Activated naive CD8-positive, alpha-beta T cell treated with anti-CD3 and anti-CD28 coated beads for 36 hours (primary cell): Measurements from ENCODE around the gene GALNT18. TPM values are rescaled to one million over a fixed set of nuclear protein-coding genes. Genes with fewer than 3 reads are reported as not detected.

Experiments used
- DNase-seq: peaks from one replicate; pipeline ENCODE4 v3.0.0; 2021
- H3K27ac Mint-ChIP-seq: one replicate; pipeline ENCODE4 v1.8.0; 2022; ENCODE audit warnings: mild to moderate bottlenecking, moderate library complexity, mixed read lengths
- H3K27me3 Mint-ChIP-seq: one replicate; pipeline ENCODE4 v1.8.0; 2022; ENCODE audit warnings: mild to moderate bottlenecking, mixed read lengths
- H3K36me3 Mint-ChIP-seq: one replicate; pipeline ENCODE4 v1.8.0; 2021; ENCODE audit warnings: mild to moderate bottlenecking, mixed read lengths
- H3K4me1 Mint-ChIP-seq: one replicate; pipeline ENCODE4 v1.8.0; 2021; ENCODE audit warnings: mixed read lengths
- H3K4me3 Mint-ChIP-seq: one replicate; pipeline ENCODE4 v1.8.0; 2022; ENCODE audit warnings: mild to moderate bottlenecking, moderate library complexity, mixed read lengths
- H3K9me3 Mint-ChIP-seq: one replicate; pipeline ENCODE4 v1.8.0; 2022; ENCODE audit warnings: mixed read lengths
- total RNA-seq, 2 experiments: library from RNA; stranded (reverse); gene quantifications; one replicate each; pipeline ENCODE4 v1.2.3, GENCODE V29; 2021

The GALNT18 gene
- total RNA-seq, 2 experiments from 2014 or later: 10.0 to 10.5 TPM

- no peaks in the 10 kb centered on the region for H3K27me3 Mint-ChIP-seq
- no peak overlapping the region for H3K27ac Mint-ChIP-seq
- H3K9me3 Mint-ChIP-seq: no peaks in the 10 kb centered on the region
These were observed 99.2 kb downstream of the GALNT18 start for GRCh38 chr11:11522591-11522990.

GRCh38 chr11:11521306-11522002 lies 100.4 kb downstream of the GALNT18 start:
- no peaks in the 10 kb centered on the region for H3K9me3 Mint-ChIP-seq
- H3K27ac Mint-ChIP-seq: no peak overlapping the region
- peaks cover 8% of the 10 kb centered on the region for H3K4me1 Mint-ChIP-seq
- no peak overlapping the region for H3K4me3 Mint-ChIP-seq
- H3K27me3 Mint-ChIP-seq: no peaks in the 10 kb centered on the region
- DNase-seq: peak; percentile 2
- H3K36me3 Mint-ChIP-seq: no peaks in the 10 kb centered on the region

More at GRCh38 chr11:11522591-11522990, 99.2 kb downstream of the GALNT18 start:
- Mint-ChIP-seq H3K36me3 (no peaks in the 10 kb centered on the region), H3K4me1 (peaks cover 8% of the 10 kb centered on the region), H3K4me3 (no peak overlapping the region)
- DNase-seq: no peak

GRCh38 chr11:11520231-11521015 lies 101.4 kb downstream of the GALNT18 start:
- H3K27ac Mint-ChIP-seq: no peak overlapping the region
- no peaks in the 10 kb centered on the region for H3K9me3 Mint-ChIP-seq
- DNase-seq: no peak
- no peak overlapping the region for H3K4me3 Mint-ChIP-seq
- no peaks in the 10 kb centered on the region for H3K27me3 Mint-ChIP-seq
- no peaks in the 10 kb centered on the region for H3K36me3 Mint-ChIP-seq
- H3K4me1 Mint-ChIP-seq: peaks cover 8% of the 10 kb centered on the region

- Mint-ChIP-seq H3K4me3 (no peak overlapping the region), H3K27ac (no peak overlapping the region), H3K9me3 (no peaks in the 10 kb centered on the region), H3K4me1 (peaks cover 8% of the 10 kb centered on the region), H3K36me3 (no peaks in the 10 kb centered on the region), H3K27me3 (no peaks in the 10 kb centered on the region)
- DNase-seq: no peak
These were observed 102.6 kb downstream of the GALNT18 start for GRCh38 chr11:11519184-11519583.

- Mint-ChIP-seq H3K9me3 (no peaks in the 10 kb centered on the region), H3K4me1 (no peaks in the 10 kb centered on the region), H3K27me3 (no peaks in the 10 kb centered on the region), H3K4me3 (no peak overlapping the region), H3K27ac (no peak overlapping the region), H3K36me3 (no peaks in the 10 kb centered on the region)
- DNase-seq: no peak
These were observed 107.6 kb downstream of the GALNT18 start for GRCh38 chr11:11514246-11514645.

- no peak for DNase-seq
- no peaks in the 10 kb centered on the region for H3K36me3 Mint-ChIP-seq
- H3K27me3 Mint-ChIP-seq: no peaks in the 10 kb centered on the region
- no peak overlapping the region for H3K4me3 Mint-ChIP-seq
- H3K27ac Mint-ChIP-seq: no peak overlapping the region
- no peaks in the 10 kb centered on the region for H3K9me3 Mint-ChIP-seq
- no peaks in the 10 kb centered on the region for H3K4me1 Mint-ChIP-seq
These were observed 108.4 kb downstream of the GALNT18 start for GRCh38 chr11:11513422-11513821.

- H3K9me3 Mint-ChIP-seq: no peaks in the 10 kb centered on the region
- DNase-seq: no peak
- H3K36me3 Mint-ChIP-seq: no peaks in the 10 kb centered on the region
- H3K4me3 Mint-ChIP-seq: no peak overlapping the region
- peaks cover 2% of the 10 kb centered on the region for H3K27me3 Mint-ChIP-seq
- H3K4me1 Mint-ChIP-seq: no peaks in the 10 kb centered on the region
- H3K27ac Mint-ChIP-seq: no peak overlapping the region
These were observed 108.9 kb downstream of the GALNT18 start for GRCh38 chr11:11512929-11513328.

- Mint-ChIP-seq H3K27me3 (peaks cover 3% of the 10 kb centered on the region), H3K36me3 (no peaks in the 10 kb centered on the region), H3K9me3 (no peaks in the 10 kb centered on the region), H3K4me3 (no peak overlapping the region), H3K4me1 (no peaks in the 10 kb centered on the region), H3K27ac (no peak overlapping the region)
- DNase-seq: no peak
These were observed 109.3 kb downstream of the GALNT18 start for GRCh38 chr11:11512502-11512901.

- H3K9me3 Mint-ChIP-seq: no peaks in the 10 kb centered on the region
- H3K4me3 Mint-ChIP-seq: no peak overlapping the region
- H3K36me3 Mint-ChIP-seq: no peaks in the 10 kb centered on the region
- peaks cover 3% of the 10 kb centered on the region for H3K27me3 Mint-ChIP-seq
- no peak for DNase-seq
- no peaks in the 10 kb centered on the region for H3K4me1 Mint-ChIP-seq
- H3K27ac Mint-ChIP-seq: no peak overlapping the region
These were observed 109.7 kb downstream of the GALNT18 start for GRCh38 chr11:11512090-11512489.

GRCh38 chr11:11510939-11511338 lies 110.9 kb downstream of the GALNT18 start:
- H3K4me3 Mint-ChIP-seq: no peak overlapping the region
- no peak overlapping the region for H3K27ac Mint-ChIP-seq
- no peaks in the 10 kb centered on the region for H3K4me1 Mint-ChIP-seq
- no peaks in the 10 kb centered on the region for H3K36me3 Mint-ChIP-seq
- peaks cover 3% of the 10 kb centered on the region for H3K27me3 Mint-ChIP-seq
- DNase-seq: no peak
- H3K9me3 Mint-ChIP-seq: no peaks in the 10 kb centered on the region

- peaks cover 3% of the 10 kb centered on the region for H3K27me3 Mint-ChIP-seq
- no peak overlapping the region for H3K27ac Mint-ChIP-seq
- no peak for DNase-seq
- no peak overlapping the region for H3K4me3 Mint-ChIP-seq
- H3K36me3 Mint-ChIP-seq: no peaks in the 10 kb centered on the region
- H3K4me1 Mint-ChIP-seq: no peaks in the 10 kb centered on the region
- no peaks in the 10 kb centered on the region for H3K9me3 Mint-ChIP-seq
These were observed 116.1 kb downstream of the GALNT18 start for GRCh38 chr11:11505692-11506091.

GRCh38 chr11:11505190-11505589 lies 116.6 kb downstream of the GALNT18 start:
- no peaks in the 10 kb centered on the region for H3K9me3 Mint-ChIP-seq
- no peaks in the 10 kb centered on the region for H3K36me3 Mint-ChIP-seq
- H3K27ac Mint-ChIP-seq: no peak overlapping the region

GRCh38 chr11:11504071-11504470 lies 117.7 kb downstream of the GALNT18 start:
- Mint-ChIP-seq H3K9me3 (no peaks in the 10 kb centered on the region), H3K36me3 (no peaks in the 10 kb centered on the region), H3K4me1 (no peaks in the 10 kb centered on the region), H3K4me3 (no peak overlapping the region), H3K27me3 (peaks cover 3% of the 10 kb centered on the region), H3K27ac (no peak overlapping the region)
- no peak for DNase-seq

More at GRCh38 chr11:11505190-11505589, 116.6 kb downstream of the GALNT18 start:
- Mint-ChIP-seq H3K4me1 (no peaks in the 10 kb centered on the region), H3K4me3 (no peak overlapping the region), H3K27me3 (peaks cover 3% of the 10 kb centered on the region)
- no peak for DNase-seq

GRCh38 chr11:11502263-11502861 lies 119.4 kb downstream of the GALNT18 start:
- Mint-ChIP-seq H3K4me1 (no peaks in the 10 kb centered on the region), H3K36me3 (no peaks in the 10 kb centered on the region), H3K9me3 (no peaks in the 10 kb centered on the region), H3K4me3 (no peak overlapping the region), H3K27ac (no peak overlapping the region), H3K27me3 (no peaks in the 10 kb centered on the region)
- DNase-seq: no peak

GRCh38 chr11:11501546-11502262 lies 120.1 kb downstream of the GALNT18 start:
- DNase-seq: no peak
- H3K27me3 Mint-ChIP-seq: no peaks in the 10 kb centered on the region
- no peaks in the 10 kb centered on the region for H3K4me1 Mint-ChIP-seq
- no peak overlapping the region for H3K4me3 Mint-ChIP-seq
- no peak overlapping the region for H3K27ac Mint-ChIP-seq
- no peaks in the 10 kb centered on the region for H3K9me3 Mint-ChIP-seq
- H3K36me3 Mint-ChIP-seq: no peaks in the 10 kb centered on the region
